HEK293 (cell line): ENCODE data around the gene DDX10.

Experiments
- TCF7L2 ChIP-seq: IDR thresholded peaks from 2 replicates; pipeline ENCODE4 v1.6.1; 2011; ENCODE audit warnings: low read depth, mild to moderate bottlenecking, inconsistent platforms, low read length, moderate library complexity, borderline replicate concordance
- TF ChIP-seq, protein P1 (sequence below): fragments of 450-650 bp; formaldehyde crosslinking; IDR thresholded peaks from 2 replicates; pipeline ENCODE4 v1.5.1; 2016; ENCODE audit warnings: missing biosample characterization, missing genetic modification characterization

DNA sequence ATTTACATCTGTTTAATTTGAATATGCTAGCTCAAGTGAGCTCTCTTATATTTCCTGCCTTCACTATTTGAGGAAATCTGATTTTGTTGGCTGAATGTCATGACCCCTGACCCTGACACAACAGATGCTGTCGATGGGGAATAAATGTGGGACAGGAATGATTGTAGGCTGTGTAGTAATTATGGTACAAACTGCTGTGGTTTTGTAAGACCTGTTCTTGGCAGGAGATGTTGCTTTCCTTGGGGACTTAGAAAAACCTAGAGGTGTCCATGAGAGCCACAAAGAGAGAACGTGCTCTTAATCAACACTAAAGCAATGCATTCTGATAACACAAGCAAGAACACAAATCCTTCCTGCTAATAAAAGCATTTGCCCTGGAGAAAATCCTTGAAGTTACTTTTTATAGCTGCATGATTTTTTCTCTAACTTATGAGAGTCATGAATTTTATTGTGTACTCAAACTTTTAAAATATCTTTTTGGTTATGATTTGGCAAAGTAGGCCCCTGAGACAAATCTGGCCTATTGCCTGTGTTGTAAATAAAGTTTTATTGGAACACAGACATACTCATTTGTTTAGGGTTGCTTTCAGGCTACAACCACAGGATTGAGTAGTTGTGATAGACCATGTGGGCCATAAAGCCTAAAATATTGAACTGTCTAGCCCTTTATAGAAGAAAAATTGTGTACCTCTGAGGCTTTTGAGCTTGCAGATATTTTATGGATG lies 90.2 kb downstream of the DDX10 start:
- TF ChIP-seq, protein P1, sequence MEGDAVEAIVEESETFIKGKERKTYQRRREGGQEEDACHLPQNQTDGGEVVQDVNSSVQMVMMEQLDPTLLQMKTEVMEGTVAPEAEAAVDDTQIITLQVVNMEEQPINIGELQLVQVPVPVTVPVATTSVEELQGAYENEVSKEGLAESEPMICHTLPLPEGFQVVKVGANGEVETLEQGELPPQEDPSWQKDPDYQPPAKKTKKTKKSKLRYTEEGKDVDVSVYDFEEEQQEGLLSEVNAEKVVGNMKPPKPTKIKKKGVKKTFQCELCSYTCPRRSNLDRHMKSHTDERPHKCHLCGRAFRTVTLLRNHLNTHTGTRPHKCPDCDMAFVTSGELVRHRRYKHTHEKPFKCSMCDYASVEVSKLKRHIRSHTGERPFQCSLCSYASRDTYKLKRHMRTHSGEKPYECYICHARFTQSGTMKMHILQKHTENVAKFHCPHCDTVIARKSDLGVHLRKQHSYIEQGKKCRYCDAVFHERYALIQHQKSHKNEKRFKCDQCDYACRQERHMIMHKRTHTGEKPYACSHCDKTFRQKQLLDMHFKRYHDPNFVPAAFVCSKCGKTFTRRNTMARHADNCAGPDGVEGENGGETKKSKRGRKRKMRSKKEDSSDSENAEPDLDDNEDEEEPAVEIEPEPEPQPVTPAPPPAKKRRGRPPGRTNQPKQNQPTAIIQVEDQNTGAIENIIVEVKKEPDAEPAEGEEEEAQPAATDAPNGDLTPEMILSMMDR = no peak
- no peak for TF ChIP-seq TCF7L2
